Neural cell (in vitro differentiated cells): Measurements from ENCODE around the gene ADGRL1.

Experiments
- POLR2AphosphoS5 ChIP-seq: IDR thresholded peaks from 2 replicates; pipeline ENCODE4 v1.6.1; 2012
- REST ChIP-seq: IDR thresholded peaks from 2 replicates; pipeline ENCODE4 v1.6.1; 2012; ENCODE audit warnings: borderline replicate concordance
- TF ChIP-seq, protein P1 (sequence below): fragments of 450-650 bp; IDR thresholded peaks from 2 replicates; pipeline ENCODE4 v1.5.1; 2014; ENCODE audit warnings: antibody characterized with exemption, mild to moderate bottlenecking, moderate library complexity; ENCODE audit not compliant: poor library complexity, severe bottlenecking

DNA sequence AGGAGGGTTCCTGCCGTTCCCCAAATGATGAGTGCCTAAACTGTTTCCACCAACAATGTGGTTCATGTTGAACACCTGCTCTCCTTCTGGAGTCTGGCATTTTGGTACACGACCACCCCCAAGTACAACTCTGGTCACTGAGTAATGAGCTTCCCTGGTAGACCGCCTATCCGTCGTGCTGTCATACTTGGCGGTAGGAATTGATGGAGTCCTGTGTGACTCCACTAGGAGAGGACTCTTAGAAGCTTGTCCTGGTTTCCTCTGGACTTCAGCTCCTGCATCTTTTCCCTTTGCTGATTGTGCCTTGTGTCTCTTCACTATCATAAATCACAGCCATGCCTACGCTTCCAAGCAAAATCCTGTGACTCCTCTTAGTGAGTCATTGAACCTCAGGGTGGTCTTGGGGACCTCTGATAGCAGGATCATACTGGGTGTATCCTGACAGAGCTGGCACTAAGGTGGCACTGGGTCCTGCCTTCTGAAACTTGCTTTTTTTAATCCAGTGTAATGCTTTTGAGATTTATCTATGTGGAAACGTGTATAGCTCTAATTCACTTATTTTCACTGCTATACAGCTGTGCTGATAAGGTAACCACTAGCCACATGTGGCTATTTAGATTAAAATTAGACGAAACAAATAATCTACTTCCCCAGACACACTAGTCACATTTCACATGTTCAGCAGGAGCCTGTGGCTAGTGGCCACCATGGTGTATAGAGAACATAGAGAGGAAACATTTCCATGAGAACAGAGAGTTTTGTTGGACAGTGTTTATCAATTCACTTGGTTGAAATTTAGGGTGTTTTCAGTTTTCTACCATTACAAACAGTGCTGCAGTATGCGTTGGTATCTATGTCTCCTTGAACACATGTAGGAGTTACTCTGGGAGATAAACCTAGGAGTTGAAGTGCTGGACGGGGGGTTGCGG, 63.4 kb downstream of the ADGRL1 start:
- TF ChIP-seq, protein P1, sequence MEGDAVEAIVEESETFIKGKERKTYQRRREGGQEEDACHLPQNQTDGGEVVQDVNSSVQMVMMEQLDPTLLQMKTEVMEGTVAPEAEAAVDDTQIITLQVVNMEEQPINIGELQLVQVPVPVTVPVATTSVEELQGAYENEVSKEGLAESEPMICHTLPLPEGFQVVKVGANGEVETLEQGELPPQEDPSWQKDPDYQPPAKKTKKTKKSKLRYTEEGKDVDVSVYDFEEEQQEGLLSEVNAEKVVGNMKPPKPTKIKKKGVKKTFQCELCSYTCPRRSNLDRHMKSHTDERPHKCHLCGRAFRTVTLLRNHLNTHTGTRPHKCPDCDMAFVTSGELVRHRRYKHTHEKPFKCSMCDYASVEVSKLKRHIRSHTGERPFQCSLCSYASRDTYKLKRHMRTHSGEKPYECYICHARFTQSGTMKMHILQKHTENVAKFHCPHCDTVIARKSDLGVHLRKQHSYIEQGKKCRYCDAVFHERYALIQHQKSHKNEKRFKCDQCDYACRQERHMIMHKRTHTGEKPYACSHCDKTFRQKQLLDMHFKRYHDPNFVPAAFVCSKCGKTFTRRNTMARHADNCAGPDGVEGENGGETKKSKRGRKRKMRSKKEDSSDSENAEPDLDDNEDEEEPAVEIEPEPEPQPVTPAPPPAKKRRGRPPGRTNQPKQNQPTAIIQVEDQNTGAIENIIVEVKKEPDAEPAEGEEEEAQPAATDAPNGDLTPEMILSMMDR, result no peak
- TF ChIP-seq REST (no peak), POLR2AphosphoS5 (no peak)
